ENCODE measurements around the gene DSC1.

The DSC1 gene

DNA sequence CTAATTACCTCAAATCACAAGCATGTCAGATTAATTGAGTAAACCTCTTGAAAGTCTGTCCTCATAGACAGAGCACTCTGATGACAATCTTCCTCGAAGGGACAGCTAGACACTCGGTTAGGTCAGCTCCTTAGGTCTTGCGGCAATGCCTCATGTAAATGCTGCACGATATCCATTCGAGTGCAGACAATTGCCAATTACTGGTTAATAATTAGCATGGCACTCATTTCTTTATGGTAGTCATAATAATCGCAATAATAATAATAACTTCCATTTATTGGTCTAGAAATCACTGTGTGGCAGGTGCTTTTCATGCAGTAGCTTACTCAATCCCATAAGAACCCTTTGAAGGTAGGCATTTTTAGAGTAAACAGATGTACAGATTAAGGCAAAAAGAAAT is 44.7 kb upstream of the DSC1 start:
- no peaks in the 10 kb centered on the region for H3K9me3 ChIP-seq (ENCODE audit: insufficient read depth, low read length)
- no peak overlapping the region for H2AFZ ChIP-seq (ENCODE audit: low read depth, low read length, severe bottlenecking)
- no peaks in the 10 kb centered on the region for H3K79me2 ChIP-seq (ENCODE audit: insufficient read depth, low read length)
- TF ChIP-seq EZH2phosphoT487 (conservative IDR thresholded peaks at IDR 0.05; ENCODE audit: low read length): no peak
- TF ChIP-seq, protein P1, sequence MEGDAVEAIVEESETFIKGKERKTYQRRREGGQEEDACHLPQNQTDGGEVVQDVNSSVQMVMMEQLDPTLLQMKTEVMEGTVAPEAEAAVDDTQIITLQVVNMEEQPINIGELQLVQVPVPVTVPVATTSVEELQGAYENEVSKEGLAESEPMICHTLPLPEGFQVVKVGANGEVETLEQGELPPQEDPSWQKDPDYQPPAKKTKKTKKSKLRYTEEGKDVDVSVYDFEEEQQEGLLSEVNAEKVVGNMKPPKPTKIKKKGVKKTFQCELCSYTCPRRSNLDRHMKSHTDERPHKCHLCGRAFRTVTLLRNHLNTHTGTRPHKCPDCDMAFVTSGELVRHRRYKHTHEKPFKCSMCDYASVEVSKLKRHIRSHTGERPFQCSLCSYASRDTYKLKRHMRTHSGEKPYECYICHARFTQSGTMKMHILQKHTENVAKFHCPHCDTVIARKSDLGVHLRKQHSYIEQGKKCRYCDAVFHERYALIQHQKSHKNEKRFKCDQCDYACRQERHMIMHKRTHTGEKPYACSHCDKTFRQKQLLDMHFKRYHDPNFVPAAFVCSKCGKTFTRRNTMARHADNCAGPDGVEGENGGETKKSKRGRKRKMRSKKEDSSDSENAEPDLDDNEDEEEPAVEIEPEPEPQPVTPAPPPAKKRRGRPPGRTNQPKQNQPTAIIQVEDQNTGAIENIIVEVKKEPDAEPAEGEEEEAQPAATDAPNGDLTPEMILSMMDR (IDR thresholded peaks at IDR 0.05; ENCODE audit: insufficient read depth, low read length, poor library complexity, severe bottlenecking): no peak
- H3K9me2 ChIP-seq (replicated peaks; ENCODE audit: insufficient read depth, low read length): no peaks in the 10 kb centered on the region
- H4K20me1 ChIP-seq (ENCODE audit: low read depth, low read length): no peaks in the 10 kb centered on the region
- no peaks in the 10 kb centered on the region for H3K36me3 ChIP-seq (ENCODE audit: low read length)
- H3K9ac ChIP-seq (ENCODE audit: low read length): no peak overlapping the region
- H3K27me3 ChIP-seq (ENCODE audit: low read length): 0 out of 2 replicates have a peak, but pooled peaks cover 3% of the 10 kb centered on the region
- no peak overlapping the region for H3K27ac ChIP-seq (ENCODE audit: low read depth, low read length)
- H3F3A ChIP-seq (ENCODE audit: insufficient read depth): no peaks in the 10 kb centered on the region
- no peak overlapping the region for H3K4me2 ChIP-seq (ENCODE audit: low read depth, low read length, poor library complexity, severe bottlenecking)
- H3K4me3 ChIP-seq (ENCODE audit: insufficient read depth, low read length, poor library complexity, severe bottlenecking): no peak overlapping the region

DNA sequence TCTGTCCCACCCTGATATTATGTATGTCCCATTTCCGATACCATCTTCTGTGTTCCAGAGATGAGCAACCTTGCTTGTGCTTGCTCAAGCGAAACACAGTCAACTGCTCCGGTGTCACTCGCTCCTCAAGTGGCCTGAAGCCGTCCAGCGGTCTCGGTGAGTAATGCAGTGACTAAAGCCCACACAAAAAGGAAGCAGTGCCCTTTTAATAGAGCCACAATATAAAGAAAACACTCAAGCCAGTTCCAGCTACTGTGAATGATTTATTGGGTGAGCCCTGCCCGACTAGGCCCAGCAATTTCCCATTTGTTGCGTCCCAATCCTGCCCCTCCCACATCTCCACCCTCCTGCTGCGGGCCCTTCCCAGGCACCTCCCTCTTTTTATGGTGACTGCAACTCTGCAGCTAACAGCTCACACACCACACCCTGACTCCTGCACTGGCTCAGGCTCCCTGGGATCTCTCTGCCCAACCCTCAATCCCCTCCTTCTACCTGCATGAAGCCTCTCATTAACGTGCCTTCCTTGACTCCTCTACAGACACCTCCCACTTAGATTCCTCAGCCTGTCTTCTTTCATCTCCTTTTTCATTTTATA is 44.2 kb upstream of the DSC1 start:
- Histone ChIP-seq H3K9me2 (replicated peaks; ENCODE audit: insufficient read depth, low read length) (no peaks in the 10 kb centered on the region), H3K27ac (ENCODE audit: low read depth, low read length) (no peak overlapping the region), H3K36me3 (ENCODE audit: low read length) (no peaks in the 10 kb centered on the region), H3K4me2 (ENCODE audit: low read depth, low read length, poor library complexity, severe bottlenecking) (no peak overlapping the region), H2AFZ (ENCODE audit: low read depth, low read length, severe bottlenecking) (no peak overlapping the region), H3K4me3 (ENCODE audit: insufficient read depth, low read length, poor library complexity, severe bottlenecking) (no peak overlapping the region), H3K9me3 (ENCODE audit: insufficient read depth, low read length) (no peaks in the 10 kb centered on the region), H4K20me1 (ENCODE audit: low read depth, low read length) (no peaks in the 10 kb centered on the region), H3K79me2 (ENCODE audit: insufficient read depth, low read length) (no peaks in the 10 kb centered on the region), H3F3A (ENCODE audit: insufficient read depth) (no peaks in the 10 kb centered on the region), H3K9ac (ENCODE audit: low read length) (no peak overlapping the region), H3K27me3 (ENCODE audit: low read length) (0 out of 2 replicates have a peak, but pooled peaks cover 3% of the 10 kb centered on the region)
- TF ChIP-seq, protein P1 (IDR thresholded peaks at IDR 0.05; ENCODE audit: insufficient read depth, low read length, poor library complexity, severe bottlenecking): no peak
- TF ChIP-seq EZH2phosphoT487 (conservative IDR thresholded peaks at IDR 0.05; ENCODE audit: low read length): no peak

DNA sequence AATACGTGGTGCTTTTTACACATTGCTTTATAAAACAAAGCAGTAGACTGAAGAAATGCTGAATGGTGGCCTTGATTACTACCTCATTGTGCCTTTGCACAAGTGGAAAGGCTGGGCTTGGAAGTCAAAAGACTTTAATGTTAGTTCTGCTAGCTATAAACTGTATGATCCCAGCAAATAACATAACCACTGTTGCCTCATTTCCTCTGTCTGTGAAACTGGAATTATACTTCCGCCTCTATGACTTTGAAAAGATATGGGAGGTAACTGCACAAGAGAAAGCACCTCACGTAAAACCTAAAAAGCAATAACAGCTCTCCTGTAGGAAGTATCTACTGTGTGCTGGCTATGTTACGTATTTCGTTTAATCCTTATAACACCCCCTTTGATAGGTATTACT is 43.4 kb upstream of the DSC1 start:
- H2AFZ ChIP-seq (ENCODE audit: low read depth, low read length, severe bottlenecking): no peak overlapping the region
- 0 out of 2 replicates have a peak, but pooled peaks cover 3% of the 10 kb centered on the region for H3K27me3 ChIP-seq (ENCODE audit: low read length)
- no peak overlapping the region for H3K9ac ChIP-seq (ENCODE audit: low read length)
- no peaks in the 10 kb centered on the region for H3K9me2 ChIP-seq (replicated peaks; ENCODE audit: insufficient read depth, low read length)
- no peak overlapping the region for H3K4me2 ChIP-seq (ENCODE audit: low read depth, low read length, poor library complexity, severe bottlenecking)
- H3K36me3 ChIP-seq (ENCODE audit: low read length): no peaks in the 10 kb centered on the region
- TF ChIP-seq EZH2phosphoT487 (conservative IDR thresholded peaks at IDR 0.05; ENCODE audit: low read length): no peak
- TF ChIP-seq, protein P1 (IDR thresholded peaks at IDR 0.05; ENCODE audit: insufficient read depth, low read length, poor library complexity, severe bottlenecking): no peak
- no peaks in the 10 kb centered on the region for H3K79me2 ChIP-seq (ENCODE audit: insufficient read depth, low read length)
- H3K9me3 ChIP-seq (ENCODE audit: insufficient read depth, low read length): no peaks in the 10 kb centered on the region
- H3K27ac ChIP-seq (ENCODE audit: low read depth, low read length): no peak overlapping the region
- H3F3A ChIP-seq (ENCODE audit: insufficient read depth): no peaks in the 10 kb centered on the region
- H4K20me1 ChIP-seq (ENCODE audit: low read depth, low read length): no peaks in the 10 kb centered on the region
- H3K4me3 ChIP-seq (ENCODE audit: insufficient read depth, low read length, poor library complexity, severe bottlenecking): no peak overlapping the region

All from SU-DHL-6 (cell line).